GM18858 (cell line): ENCODE data around the gene ART1.
"Not testable (repeated sequence)": the region's sequence is repeated elsewhere in the genome, so short reads cannot be mapped to it uniquely, and the experiment has no call there.

Source experiments
- ATAC-seq: cut with Tn5 transposase; IDR thresholded peaks from one replicate; pipeline ENCODE4 v1.9.1; 2021; ENCODE audit not compliant: unreplicated experiment

ART1 gene

GRCh38 chr11:3631331-3631730 lies 13.6 kb upstream of the ART1 start:
- ATAC-seq: no peak

- ATAC-seq: no peak
Measured at GRCh38 chr11:3632070-3632660, 12.8 kb upstream of the ART1 start.

- no peak for ATAC-seq
Measured at GRCh38 chr11:3635641-3636375, 9.1 kb upstream of the ART1 start.

GRCh38 chr11:3637201-3637600 lies 7.7 kb upstream of the ART1 start:
- ATAC-seq: no peak

- no peak for ATAC-seq
Measured at GRCh38 chr11:3638513-3638912, 6.4 kb upstream of the ART1 start.

- ATAC-seq: no peak
Measured at GRCh38 chr11:3639841-3640240, 5.1 kb upstream of the ART1 start.

GRCh38 chr11:3641191-3641590 lies 3.7 kb upstream of the ART1 start:
- ATAC-seq: no peak

- no peak for ATAC-seq
Measured at GRCh38 chr11:3641701-3642070, 3.2 kb upstream of the ART1 start, which contains the start of gene ART5. TSS of gene ART5 (minus strand) at chr11:3641992. CDS start at chr11:3641862, 130 bp downstream.

GRCh38 chr11:3642071-3642951 lies 2.6 kb upstream of the ART1 start:
- no peak for ATAC-seq

- not testable (repeated sequence) for ATAC-seq
Measured at GRCh38 chr11:3643102-3643546, 1.8 kb upstream of the ART1 start.

GRCh38 chr11:3645552-3645951 lies 624 bp downstream of the ART1 start:
- ATAC-seq: no peak

- not testable (repeated sequence) for ATAC-seq
Measured at GRCh38 chr11:3648843-3649242, 3.9 kb downstream of the ART1 start.

- ATAC-seq: not testable (repeated sequence)
Measured at GRCh38 chr11:3649374-3649773, 4.4 kb downstream of the ART1 start.

GRCh38 chr11:3652514-3652913 lies 7.6 kb downstream of the ART1 start:
- ATAC-seq: not testable (repeated sequence)

GRCh38 chr11:3655547-3655946 lies 10.6 kb downstream of the ART1 start:
- ATAC-seq: no peak

- not testable (repeated sequence) for ATAC-seq
Measured at GRCh38 chr11:3657331-3657730, 12.4 kb downstream of the ART1 start.

GRCh38 chr11:3658252-3658651 lies 13.3 kb downstream of the ART1 start:
- ATAC-seq: no peak

- ATAC-seq: no peak
Measured at GRCh38 chr11:3659595-3660515, 14.9 kb downstream of the ART1 start.

GRCh38 chr11:3660960-3661359 lies 16.0 kb downstream of the ART1 start:
- ATAC-seq: no peak

GRCh38 chr11:3662856-3663255 lies 17.9 kb downstream of the ART1 start:
- ATAC-seq: no peak
